GM18867 (cell line): ENCODE results near the gene TRAF3.
"Not testable (repeated sequence)": the region's sequence is repeated elsewhere in the genome, so short reads cannot be mapped to it uniquely, and the experiment has no call there.

Source experiments
- ATAC-seq: cut with Tn5 transposase; IDR thresholded peaks from one replicate; pipeline ENCODE4 v1.9.1; 2021; ENCODE audit warnings: mild to moderate bottlenecking, moderate library complexity; ENCODE audit not compliant: unreplicated experiment

TRAF3 gene

GRCh38 chr14:102750376-102750775 is 26.9 kb upstream of the TRAF3 start:
- ATAC-seq: no peak

DNA sequence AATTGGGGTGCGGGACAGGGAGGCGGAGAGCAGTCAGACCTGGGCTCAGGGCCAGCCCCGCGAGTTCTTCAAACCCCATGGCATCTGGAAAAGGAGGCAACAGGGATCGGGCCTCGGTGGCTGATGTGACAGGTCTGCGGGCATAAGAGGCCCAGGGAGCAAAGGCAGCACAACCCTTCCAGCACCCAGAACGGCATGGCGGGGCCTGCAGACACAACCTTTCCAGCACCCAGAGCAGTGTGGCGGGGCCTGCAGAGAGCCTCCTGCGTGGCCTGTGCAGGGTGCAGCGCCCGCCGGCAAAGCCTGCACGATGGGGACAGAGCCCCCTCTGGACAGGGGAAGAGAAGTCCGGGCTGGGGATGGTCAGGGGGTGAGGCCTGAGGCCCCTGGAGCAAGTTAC is 26.2 kb upstream of the TRAF3 start:
- no peak for ATAC-seq

GRCh38 chr14:102752239-102752847 is 24.9 kb upstream of the TRAF3 start:
- no peak for ATAC-seq

- no peak for ATAC-seq
Observed at GRCh38 chr14:102754370-102755262, 22.6 kb upstream of the TRAF3 start.

- no peak for ATAC-seq
Observed at GRCh38 chr14:102757646-102758045, 19.6 kb upstream of the TRAF3 start.

DNA sequence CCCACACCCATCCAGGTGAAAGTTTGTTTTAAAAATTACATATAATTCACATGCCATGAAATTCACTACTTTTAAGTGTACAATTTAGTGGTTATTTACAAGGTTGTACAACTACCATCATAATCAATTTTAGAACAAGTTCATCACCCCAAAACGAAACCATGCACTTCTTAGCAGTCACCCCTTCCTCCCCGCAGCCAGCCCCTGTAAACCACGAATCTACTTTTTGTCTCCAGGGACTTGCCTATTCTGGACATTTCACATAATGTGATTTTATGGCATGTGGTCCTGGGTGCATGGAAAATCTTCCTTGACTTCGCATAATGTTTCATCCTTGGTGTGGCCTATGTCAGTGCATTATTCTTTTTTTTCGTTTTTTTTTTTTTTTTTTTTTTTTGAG is 19.2 kb upstream of the TRAF3 start:
- no peak for ATAC-seq

DNA sequence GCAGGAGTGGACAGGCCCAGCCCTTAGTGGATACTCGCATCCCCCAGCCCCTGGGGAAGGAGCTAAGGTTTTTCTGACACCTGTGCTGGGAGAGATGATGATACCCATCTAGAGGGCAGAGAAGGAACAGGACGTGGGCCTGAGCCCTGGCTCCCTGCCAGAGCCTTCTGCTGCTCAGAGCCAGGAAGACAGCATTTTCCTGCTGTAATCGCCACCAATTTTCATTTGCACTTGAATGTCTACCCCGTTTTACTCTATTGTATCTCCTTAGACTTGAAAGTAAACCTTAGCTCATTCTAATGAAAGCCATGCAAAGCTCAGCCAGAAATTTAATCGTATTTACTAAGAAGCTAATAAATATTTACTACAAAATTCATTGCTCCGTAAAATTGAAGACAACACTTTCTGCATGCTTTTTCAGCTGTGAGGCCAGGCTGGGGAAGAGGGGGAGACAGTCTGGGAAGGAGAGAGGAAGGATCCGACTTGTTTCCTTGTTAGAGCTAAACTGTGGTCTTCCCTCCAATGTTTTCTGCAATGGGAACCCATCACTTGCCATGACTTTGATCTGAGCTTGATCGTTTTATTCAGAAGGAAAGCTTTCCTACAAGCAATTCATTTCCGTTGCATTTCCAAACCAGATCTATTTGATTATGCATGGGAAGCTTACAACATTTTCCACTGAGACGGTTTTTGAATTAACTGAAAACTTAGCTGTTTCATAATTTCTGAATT is 17.6 kb upstream of the TRAF3 start:
- ATAC-seq: no peak

DNA sequence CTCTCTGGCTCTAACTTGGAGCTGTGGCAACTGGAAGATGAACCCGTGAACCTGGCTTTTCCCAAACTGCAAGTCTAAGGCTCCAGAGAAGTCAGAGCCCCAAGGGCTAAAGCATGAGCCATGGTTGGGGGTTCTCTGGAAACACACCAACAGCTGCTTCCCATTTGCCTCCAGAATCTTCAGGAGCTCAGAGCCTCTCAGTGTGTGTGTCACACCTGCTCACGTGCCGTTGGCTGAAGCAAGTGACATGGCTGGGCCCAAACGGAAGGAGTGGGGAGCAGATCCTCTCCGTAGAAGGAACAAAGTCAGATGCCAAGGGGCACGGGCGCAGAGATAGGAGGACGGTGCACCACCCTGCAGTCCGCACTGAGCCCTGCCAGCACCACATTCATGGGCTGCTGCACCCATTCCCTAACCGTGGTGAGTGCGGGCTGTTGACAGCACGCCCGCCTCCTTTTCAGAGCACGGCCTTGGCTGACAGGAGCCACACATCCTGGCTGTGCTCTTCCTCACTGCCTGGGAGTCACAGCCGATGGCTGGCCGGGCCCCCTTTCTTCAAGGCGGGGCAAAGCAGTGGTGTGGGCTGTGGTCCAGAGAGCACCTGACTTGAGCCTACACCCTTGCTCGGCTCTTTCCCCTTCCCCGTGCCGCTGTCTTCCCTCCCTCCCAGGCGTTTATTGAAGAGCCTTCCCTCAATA is 16.6 kb upstream of the TRAF3 start:
- ATAC-seq: no peak

DNA sequence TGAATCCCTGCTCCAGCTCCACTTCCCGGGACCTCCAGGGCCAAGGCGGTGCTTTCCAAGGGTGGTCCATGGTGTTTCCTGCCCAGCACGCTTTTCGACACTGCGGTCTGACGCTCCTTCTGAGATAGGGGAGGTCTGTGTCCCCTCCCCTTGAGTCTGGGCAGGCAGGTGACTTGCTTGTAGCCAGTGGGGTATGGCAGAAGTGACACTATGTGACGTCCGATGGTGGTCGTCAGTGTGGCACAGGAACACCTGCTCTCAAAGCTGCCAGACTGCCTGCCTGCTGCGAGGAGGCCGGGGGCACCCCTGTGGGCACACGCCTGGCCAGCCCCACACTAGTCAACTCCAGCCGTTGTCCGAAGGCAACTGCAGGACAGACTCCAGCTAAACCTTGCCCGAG is 16.0 kb upstream of the TRAF3 start:
- no peak for ATAC-seq

- ATAC-seq: peak; percentile 47
Observed at GRCh38 chr14:102764220-102764671, 13.0 kb upstream of the TRAF3 start.

DNA sequence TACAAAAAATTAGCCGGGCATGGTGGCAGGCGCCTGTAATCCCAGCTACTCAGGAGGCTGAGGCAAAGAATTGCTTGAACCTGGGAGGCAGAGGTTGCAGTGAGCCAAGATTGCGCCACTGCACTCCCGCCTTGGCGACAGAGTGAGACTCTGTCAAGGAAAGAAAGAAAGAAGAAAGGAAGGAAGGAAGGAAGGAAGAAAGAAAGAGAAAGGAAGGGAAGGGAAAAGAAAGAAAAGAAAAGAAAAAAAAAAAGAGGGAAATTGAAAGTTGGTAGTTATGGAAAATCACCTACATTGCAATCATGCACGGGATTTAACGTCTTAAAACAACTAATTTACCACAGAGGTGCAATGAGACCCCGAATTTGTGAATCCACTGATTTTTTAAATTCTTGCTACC is 11.5 kb upstream of the TRAF3 start:
- not testable (repeated sequence) for ATAC-seq

DNA sequence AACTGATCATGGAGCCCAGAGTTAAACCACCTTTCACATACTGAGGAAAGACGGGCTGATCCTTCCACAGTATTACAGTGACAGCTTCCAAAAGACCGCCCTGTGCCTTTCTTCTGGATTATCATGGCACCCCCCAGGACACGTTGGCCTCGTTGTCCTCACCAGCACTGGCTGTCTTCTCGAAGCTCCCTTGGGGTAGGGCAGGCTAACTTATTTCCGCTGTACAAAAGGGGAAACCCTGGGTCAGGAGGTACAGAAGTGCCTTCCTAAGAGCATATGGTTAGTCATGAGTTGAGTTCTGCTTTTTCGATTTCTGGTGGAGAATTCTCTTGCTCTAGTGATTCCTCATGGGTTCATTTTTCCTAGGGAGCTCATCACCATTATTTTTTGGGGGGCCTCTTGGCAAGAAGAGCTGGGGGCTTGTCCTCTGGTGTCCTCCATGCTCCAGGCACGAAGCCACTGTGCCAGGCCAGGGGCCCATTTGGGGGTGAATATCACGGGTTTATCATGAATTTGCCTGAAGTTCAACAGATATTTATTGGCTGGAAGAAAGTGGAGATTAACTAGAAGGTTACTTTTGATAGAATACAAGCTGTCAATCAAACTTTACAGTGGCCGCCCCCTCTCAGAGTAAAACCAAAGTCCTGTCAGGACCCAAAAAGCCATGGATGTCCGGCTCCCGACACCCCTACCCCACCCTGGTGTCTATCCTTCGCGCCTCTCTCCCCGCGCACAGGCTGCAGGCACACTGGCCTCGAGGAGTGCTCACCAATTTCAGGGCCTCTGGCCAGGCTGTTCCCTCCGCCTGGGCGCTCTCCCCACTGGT is 8.8 kb upstream of the TRAF3 start:
- peak; percentile 52 for ATAC-seq

DNA sequence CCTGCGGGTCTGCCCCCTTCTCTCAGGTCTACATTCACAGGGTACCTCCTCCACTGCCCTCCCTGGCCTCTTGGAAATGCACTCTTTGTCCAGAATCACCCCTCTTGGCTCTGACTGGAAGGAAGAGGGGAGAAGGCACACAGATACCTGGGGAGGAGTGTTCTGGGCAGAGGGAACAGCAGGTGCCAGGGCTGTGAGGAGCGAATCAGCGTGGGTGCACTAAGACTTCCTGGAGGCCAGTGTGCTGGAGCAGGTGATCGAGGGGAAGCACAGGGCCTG is 8.3 kb upstream of the TRAF3 start:
- no peak for ATAC-seq

DNA sequence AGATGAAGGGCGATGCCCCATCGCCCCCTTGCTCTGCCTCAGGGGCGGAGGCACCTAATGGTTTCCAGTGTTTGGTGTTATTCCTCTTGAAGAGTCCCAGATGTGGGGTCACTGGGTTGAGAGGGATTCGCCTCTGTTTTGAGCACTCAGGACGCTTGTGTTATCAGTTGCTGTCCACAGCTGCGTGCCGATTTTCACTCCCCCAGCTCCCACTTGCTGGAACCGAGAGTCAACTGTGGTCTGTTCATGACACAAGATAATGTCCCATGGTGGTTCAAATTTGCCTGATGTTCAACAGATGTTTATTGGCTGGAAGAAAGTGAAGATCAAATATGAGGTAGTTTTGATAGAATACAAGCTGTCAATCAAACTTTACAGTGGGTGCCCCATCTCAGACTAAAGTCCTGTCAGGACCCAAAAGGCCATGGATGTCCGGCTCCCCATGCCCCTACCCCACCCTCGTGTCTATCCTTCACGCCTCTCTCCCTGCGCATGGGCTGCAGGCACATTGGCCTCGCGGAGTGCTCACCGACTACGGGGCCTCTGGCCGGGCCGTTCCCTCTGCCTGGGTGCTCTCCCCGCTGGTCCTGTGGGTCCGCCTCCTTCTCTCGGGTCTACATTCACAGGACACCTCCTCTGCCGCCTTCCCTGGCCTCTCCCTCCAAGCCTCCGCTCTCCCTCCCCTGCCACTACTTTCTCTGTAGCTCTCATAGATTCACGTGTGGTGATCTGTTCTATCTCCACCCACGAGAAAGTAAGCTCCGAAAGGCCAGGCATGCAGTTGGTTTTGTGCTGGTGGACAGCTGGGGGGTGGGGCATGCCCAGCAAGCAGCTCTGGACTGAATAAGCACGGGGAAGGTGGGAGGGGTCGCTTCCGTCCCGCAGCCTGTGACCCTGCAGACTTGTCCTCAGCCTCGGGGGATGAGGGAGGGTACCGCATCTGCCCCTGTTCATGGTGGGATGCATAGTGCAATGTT is 6.8 kb upstream of the TRAF3 start:
- no peak for ATAC-seq

DNA sequence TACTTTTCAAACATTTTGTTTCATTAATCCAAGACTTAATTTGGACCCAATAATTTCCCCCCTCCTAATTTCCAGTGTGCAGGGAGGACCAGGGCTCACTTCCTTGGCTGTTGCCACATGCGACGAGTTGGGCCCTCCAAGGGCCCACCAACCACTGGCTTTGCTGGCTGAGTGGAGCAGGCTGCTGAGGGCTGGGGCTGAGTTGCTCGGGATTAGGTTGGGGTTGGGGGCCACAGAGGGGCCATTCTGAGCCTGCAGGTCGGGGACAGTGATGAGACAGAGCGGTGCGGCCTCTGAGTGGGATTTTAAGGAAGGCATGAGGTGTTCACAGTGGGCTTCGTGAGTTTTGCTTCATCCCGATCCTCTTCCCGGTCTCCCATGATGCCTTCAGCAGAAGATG is 6.1 kb upstream of the TRAF3 start:
- ATAC-seq: no peak

GRCh38 chr14:102772781-102773570 is 4.3 kb upstream of the TRAF3 start:
- no peak for ATAC-seq

GRCh38 chr14:102774391-102775153 is 2.7 kb upstream of the TRAF3 start:
- ATAC-seq: peak; percentile 26
